Measurements from ENCODE around the gene ZNF774.

Gene ZNF774

DNA sequence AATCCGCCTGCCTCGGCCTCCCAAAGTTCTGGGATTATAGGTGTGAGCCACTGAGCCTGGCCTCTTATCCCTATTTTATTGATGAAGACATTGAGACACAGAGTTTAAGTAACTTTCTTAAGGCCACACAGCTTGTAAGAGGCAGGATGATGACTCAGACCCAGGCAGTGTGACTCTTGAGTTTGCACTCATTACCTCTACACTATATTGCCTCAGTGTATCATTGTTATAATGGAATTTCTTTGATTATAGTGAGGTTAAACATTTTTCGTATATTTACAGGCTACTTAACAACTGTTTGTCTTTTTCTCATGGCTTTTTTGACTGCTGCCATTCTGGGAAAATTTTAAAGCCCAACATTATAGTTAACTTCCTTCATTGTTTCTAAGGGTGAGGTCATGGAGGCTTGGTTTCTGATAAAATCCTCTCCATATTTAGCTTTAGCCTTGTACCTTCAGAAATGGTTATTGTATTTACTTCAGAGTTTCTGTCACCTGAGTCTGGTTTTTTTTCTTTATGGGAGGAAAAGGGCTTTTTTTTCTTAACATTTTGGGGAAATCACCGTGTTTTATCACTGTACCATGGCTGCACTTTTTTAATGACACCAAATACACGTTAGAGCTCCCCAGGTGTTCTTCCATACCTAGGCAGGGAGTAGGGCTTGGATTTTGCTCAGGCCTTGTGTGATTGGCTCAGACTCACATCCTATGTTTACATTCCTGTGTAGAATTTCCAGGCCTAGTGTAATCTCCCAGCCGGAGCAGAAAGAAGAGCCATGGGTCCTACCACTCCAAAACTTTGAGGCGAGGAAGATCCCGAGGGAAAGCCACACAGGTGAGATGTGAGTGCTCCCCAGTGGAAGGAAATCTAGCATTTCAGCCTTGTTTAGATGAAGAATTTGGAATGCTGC, 6.3 kb downstream of the ZNF774 start:
- no peaks in the 10 kb centered on the region for H3K27me3 ChIP-seq (ENCODE audit: insufficient read depth, low read length)
- no peaks in the 10 kb centered on the region for H3K79me2 ChIP-seq (ENCODE audit: insufficient read depth, low read length)
- no peak overlapping the region for H3K27ac ChIP-seq (ENCODE audit: low read depth, low read length, poor library complexity, severe bottlenecking)
- H3K4me1 ChIP-seq (ENCODE audit: insufficient read depth, low read length, severe bottlenecking) = peaks cover 10% of the 10 kb centered on the region
- no peak overlapping the region for H3K9ac ChIP-seq (ENCODE audit: low read length)
- no peaks in the 10 kb centered on the region for H3K9me2 ChIP-seq (ENCODE audit: low read depth, low read length)
- no peaks in the 10 kb centered on the region for H3F3A ChIP-seq (ENCODE audit: insufficient read depth, low read length)
- no peak overlapping the region for H3K4me2 ChIP-seq (ENCODE audit: low read length)
- TF ChIP-seq, protein P1, sequence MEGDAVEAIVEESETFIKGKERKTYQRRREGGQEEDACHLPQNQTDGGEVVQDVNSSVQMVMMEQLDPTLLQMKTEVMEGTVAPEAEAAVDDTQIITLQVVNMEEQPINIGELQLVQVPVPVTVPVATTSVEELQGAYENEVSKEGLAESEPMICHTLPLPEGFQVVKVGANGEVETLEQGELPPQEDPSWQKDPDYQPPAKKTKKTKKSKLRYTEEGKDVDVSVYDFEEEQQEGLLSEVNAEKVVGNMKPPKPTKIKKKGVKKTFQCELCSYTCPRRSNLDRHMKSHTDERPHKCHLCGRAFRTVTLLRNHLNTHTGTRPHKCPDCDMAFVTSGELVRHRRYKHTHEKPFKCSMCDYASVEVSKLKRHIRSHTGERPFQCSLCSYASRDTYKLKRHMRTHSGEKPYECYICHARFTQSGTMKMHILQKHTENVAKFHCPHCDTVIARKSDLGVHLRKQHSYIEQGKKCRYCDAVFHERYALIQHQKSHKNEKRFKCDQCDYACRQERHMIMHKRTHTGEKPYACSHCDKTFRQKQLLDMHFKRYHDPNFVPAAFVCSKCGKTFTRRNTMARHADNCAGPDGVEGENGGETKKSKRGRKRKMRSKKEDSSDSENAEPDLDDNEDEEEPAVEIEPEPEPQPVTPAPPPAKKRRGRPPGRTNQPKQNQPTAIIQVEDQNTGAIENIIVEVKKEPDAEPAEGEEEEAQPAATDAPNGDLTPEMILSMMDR (IDR thresholded peaks at IDR 0.05; ENCODE audit: low read length) = no peak
- no peak for TF ChIP-seq EZH2 (IDR thresholded peaks at IDR 0.05; ENCODE audit: borderline replicate concordance, low read length)
- no peaks in the 10 kb centered on the region for H4K20me1 ChIP-seq (ENCODE audit: insufficient read depth, low read length)
- no peak overlapping the region for H2AFZ ChIP-seq (ENCODE audit: low read length)
- H3K9me3 ChIP-seq (ENCODE audit: low read length) = no peaks in the 10 kb centered on the region
- no peak overlapping the region for H3K4me3 ChIP-seq (ENCODE audit: low read depth, low read length, poor library complexity, severe bottlenecking)
- no peaks in the 10 kb centered on the region for H3K36me3 ChIP-seq (ENCODE audit: insufficient read depth, low read length)

DNA sequence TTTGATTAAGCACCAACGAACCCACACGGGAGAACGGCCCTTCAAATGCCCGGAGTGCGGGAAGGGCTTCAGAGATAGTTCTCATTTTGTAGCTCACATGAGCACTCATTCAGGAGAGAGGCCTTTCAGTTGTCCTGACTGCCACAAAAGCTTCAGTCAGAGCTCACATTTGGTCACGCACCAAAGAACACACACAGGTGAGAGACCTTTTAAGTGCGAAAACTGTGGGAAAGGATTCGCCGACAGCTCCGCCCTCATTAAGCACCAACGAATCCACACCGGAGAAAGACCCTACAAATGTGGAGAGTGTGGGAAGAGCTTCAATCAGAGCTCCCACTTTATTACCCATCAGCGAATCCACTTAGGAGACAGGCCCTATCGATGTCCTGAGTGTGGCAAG, 8.7 kb downstream of the ZNF774 start:
- H4K20me1 ChIP-seq (ENCODE audit: insufficient read depth, low read length) = no peaks in the 10 kb centered on the region
- H3K9me3 ChIP-seq (ENCODE audit: low read length) = no peaks in the 10 kb centered on the region
- H3K4me1 ChIP-seq (ENCODE audit: insufficient read depth, low read length, severe bottlenecking) = peaks cover 10% of the 10 kb centered on the region
- H2AFZ ChIP-seq (ENCODE audit: low read length) = no peak overlapping the region
- H3K27ac ChIP-seq (ENCODE audit: low read depth, low read length, poor library complexity, severe bottlenecking) = no peak overlapping the region
- H3F3A ChIP-seq (ENCODE audit: insufficient read depth, low read length) = no peaks in the 10 kb centered on the region
- no peak overlapping the region for H3K4me3 ChIP-seq (ENCODE audit: low read depth, low read length, poor library complexity, severe bottlenecking)
- H3K9me2 ChIP-seq (ENCODE audit: low read depth, low read length) = no peaks in the 10 kb centered on the region
- no peak overlapping the region for H3K9ac ChIP-seq (ENCODE audit: low read length)
- H3K36me3 ChIP-seq (ENCODE audit: insufficient read depth, low read length) = no peaks in the 10 kb centered on the region
- no peaks in the 10 kb centered on the region for H3K27me3 ChIP-seq (ENCODE audit: insufficient read depth, low read length)
- no peaks in the 10 kb centered on the region for H3K79me2 ChIP-seq (ENCODE audit: insufficient read depth, low read length)
- H3K4me2 ChIP-seq (ENCODE audit: low read length) = no peak overlapping the region
- TF ChIP-seq, protein P1 (IDR thresholded peaks at IDR 0.05; ENCODE audit: low read length) = no peak
- no peak for TF ChIP-seq EZH2 (IDR thresholded peaks at IDR 0.05; ENCODE audit: borderline replicate concordance, low read length)

DNA sequence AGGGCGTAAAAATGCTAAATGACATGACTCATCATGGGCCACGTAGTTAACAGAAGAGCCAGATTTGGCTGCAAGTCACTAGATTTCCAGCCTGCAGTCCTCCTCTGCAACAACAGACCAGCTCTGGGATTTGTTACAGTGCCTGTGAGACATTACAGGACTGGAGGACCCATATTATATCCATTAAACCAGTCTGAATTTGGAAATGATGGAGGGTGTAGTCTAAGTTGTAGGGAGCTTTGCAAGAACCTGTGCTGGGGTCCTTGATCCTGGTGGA, 10.8 kb downstream of the ZNF774 start:
- H3K9me3 ChIP-seq (ENCODE audit: low read length) = no peaks in the 10 kb centered on the region
- no peak overlapping the region for H3K4me3 ChIP-seq (ENCODE audit: low read depth, low read length, poor library complexity, severe bottlenecking)
- H3K27me3 ChIP-seq (ENCODE audit: insufficient read depth, low read length) = no peaks in the 10 kb centered on the region
- no peaks in the 10 kb centered on the region for H3K36me3 ChIP-seq (ENCODE audit: insufficient read depth, low read length)
- no peak overlapping the region for H3K9ac ChIP-seq (ENCODE audit: low read length)
- no peak for TF ChIP-seq EZH2 (IDR thresholded peaks at IDR 0.05; ENCODE audit: borderline replicate concordance, low read length)
- TF ChIP-seq, protein P1 (IDR thresholded peaks at IDR 0.05; ENCODE audit: low read length) = no peak
- H2AFZ ChIP-seq (ENCODE audit: low read length) = no peak overlapping the region
- no peaks in the 10 kb centered on the region for H3F3A ChIP-seq (ENCODE audit: insufficient read depth, low read length)
- H3K9me2 ChIP-seq (ENCODE audit: low read depth, low read length) = no peaks in the 10 kb centered on the region
- peaks cover 10% of the 10 kb centered on the region for H3K4me1 ChIP-seq (ENCODE audit: insufficient read depth, low read length, severe bottlenecking)
- H3K27ac ChIP-seq (ENCODE audit: low read depth, low read length, poor library complexity, severe bottlenecking) = no peak overlapping the region
- no peaks in the 10 kb centered on the region for H3K79me2 ChIP-seq (ENCODE audit: insufficient read depth, low read length)
- no peaks in the 10 kb centered on the region for H4K20me1 ChIP-seq (ENCODE audit: insufficient read depth, low read length)
- H3K4me2 ChIP-seq (ENCODE audit: low read length) = no peak overlapping the region
